HG02943 (cell line): ENCODE data around the gene MEI1.
"Not testable (repeated sequence)": the region's sequence is repeated elsewhere in the genome, so short reads cannot be mapped to it uniquely, and the experiment has no call there.

Source experiments
- ATAC-seq: cut with Tn5 transposase; IDR thresholded peaks from one replicate; pipeline ENCODE4 v1.9.1; 2021; ENCODE audit warnings: mild to moderate bottlenecking, low read depth, moderate library complexity; ENCODE audit not compliant: unreplicated experiment

The MEI1 gene

GRCh38 chr22:41835462-41835861 lies 136.2 kb downstream of the MEI1 start:
- ATAC-seq: not testable (repeated sequence)

DNA sequence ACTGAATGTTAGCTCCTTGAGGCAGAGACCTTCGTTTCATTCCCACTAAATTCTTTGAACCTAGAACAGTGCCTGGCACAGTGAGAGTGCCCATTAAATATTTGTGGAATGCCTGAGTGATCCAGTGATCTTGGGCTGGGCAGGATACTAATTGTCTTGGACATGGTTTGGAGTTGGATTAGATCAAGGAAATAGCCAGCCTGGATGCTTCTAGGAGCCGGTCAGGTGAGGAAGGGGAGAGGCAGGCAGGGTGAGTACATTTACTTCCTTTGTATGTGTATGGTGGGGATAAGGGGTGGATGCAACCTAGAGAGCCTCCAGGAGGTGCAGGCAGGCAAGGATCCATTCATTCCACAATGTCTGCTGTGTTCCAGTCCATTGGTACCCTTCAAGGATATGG lies 137.2 kb downstream of the MEI1 start:
- ATAC-seq: no peak

DNA sequence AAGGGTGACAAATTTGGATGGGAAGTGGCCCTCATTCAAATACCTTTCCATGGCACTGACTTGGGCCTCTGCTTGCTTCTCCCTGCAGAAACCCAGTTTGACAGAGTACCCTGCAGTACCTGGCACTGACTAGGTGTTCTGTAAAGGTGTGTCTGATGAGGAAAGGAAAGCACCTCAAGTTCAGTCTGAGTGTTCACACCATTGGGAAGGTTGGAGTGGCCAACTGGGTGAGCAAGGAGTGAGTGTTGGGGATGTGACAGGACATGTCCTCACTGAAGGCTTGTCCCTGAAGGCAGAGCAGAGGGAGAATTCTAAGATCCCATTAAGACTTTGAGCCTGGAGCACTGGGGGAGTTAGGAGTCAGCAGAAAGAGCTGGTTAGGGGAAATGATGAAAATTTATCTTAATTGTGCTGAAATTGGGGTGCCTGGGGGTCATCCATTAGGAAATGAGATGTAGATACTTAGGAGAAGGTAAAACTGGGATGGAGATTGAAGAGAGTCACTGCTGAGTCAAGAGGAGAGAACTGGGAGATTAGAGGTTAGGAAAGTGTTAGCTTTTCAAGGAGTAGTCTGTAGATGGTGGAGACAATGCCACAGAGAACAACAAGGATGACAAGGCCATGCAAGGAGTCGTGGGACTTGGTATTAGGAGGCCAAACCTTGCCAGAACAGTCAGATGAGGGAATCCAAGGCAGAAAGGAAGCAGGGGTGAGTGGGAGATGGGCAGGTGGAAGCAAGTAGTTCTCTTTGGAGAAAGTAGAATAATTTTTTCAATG lies 139.7 kb downstream of the MEI1 start:
- no peak for ATAC-seq

DNA sequence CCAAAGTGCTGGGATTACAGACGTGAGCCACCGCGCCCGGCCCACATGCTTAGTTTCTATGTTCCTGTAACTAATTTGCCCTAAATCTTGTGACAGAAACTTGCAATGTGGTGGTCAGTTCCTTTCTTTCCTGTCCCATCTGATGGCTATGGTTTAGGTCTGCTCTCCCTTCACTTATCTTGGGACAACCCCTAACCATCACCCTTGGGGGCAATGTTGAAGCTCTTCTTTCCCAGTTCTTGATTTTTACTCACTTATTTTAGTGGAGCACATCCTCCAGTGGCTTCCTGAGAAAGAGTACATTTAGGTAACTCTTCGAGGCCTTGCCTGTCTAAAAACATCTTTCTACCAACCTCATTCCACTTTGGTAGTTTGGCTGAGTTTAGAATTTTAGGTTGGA lies 140.9 kb downstream of the MEI1 start:
- no peak for ATAC-seq

DNA sequence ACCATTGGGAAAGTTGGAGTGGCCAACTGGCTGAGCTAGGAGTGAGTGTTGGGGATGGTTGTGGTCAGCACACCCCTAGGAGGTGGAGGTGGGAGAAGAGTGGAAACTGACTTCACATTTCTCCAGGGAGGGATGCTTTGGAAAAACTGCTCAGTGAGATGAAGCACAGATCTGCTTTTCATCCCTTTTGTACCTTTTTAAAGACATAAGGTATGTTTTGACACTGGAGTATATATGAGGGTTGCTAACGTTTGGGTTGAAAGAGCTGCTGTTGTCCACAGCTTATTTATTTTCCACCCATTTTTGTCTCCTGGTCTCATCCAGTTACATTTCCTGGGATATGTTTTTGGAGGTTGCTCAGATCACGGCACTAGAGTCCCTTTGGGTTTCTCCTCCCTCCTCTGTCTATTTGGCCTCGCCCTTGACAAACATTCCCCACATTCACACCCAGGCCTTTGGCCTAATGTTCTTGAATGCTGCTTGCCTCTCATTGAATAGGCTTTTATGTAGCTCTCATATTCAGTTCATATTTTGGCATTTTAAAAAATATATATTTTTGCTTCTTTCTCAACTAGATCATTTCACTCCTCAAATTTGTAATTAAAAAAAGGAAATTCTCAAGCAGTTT lies 141.9 kb downstream of the MEI1 start:
- no peak for ATAC-seq

DNA sequence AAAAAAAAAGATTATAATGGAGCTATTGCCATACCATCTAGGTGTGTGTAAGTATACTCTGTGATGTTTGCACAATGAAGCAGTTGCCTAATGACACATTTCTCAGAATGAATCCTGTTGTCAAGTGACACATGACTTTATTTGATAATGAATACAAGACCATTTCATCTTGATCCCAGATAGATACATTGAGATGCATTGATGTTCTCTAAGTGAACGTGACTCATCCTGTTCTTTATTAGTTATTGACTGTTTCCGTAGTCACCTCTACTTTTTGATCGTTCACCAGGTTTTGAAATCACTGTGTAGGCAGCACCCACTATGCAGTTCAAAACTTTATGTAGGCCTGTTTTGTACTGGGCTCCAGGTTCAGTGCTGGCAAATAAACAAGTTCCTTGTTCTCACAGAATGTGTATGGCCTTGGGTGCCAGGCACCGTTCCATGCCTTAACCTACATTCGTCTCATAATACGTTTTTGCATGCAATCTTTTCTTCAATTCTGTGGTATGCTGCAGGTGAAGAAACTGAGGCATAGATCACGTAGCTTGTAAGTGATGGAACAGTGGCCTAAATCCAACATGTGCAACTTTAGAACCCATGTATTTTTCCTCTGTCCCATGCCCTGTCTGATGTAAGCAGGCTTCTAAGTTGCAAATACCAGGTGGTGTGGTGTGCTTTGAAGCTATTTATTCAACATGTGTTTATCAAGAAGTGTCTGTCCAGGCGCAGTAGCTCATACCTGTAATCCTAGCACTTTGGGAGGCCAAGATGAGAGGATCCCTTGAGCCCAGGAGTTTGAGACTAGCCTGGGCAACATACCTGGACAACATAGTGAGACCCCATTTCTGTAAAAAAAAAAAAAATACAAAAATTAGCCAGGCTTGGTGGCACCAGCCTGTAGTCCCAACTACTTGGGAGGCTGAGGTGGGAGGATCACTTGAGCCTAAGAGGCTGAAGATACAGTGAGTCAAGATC lies 144.0 kb downstream of the MEI1 start:
- ATAC-seq: no peak

- no peak for ATAC-seq
These were observed 144.7 kb downstream of the MEI1 start for GRCh38 chr22:41844036-41844435.

DNA sequence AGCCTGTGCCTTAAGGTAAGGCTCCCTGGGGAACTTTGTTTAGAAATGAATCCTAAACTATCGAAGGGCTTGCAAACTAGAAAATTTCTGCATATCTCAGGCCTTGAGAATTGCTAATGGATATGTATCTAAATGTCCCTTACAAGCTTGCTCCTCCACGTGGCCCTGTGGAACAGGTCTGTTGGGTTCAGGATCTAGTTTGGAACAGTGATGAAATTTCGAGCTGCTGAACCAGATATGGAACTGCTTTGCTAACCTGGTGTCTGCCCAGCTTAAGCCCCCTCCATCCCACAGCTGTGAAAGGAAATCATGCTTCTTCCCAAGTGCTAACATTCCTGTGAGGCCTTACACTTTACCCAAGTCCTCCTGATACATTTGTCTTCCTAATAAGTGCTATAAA lies 145.2 kb downstream of the MEI1 start:
- no peak for ATAC-seq

DNA sequence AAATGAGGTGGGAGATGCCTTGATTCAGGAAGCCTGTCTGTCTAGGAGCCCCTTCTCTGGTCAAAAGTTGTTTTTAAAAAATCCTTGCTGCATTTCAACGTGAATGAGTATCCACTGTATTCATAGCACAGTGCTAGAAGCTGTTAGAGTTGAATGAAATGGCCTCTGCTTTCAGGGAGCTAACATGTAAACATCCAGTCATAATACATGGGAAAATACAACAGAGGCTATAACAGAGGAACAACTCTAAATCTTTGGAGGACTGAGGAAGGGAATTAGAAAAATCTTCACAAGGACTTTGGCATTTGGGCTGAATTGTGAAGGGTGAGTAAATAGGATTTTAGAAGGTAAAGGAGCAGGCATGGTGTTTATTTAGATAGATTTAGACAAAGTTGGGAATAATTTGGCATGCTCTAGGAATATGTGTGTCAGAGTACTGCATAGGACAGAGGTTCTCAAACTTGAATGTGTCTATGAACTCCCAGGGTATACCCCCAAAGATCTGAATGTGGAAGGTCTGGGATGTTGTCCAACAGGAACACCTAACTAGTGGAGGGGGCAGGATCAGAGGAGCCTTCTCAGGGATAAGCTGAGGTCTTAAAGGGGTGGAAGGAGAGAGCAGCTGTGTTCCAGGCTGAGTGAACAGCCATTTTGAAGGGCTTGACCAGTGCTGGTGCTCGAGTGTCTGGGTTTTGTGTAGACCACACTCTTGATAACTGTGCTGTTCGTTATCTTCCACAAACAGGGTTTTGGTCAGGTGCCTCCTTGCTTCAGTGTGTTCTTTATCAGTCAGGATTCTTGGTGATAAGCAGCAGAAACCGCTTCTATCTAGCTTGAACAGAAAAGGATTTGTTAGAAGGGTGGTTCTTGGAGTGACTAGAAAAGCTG lies 146.3 kb downstream of the MEI1 start:
- ATAC-seq: no peak

DNA sequence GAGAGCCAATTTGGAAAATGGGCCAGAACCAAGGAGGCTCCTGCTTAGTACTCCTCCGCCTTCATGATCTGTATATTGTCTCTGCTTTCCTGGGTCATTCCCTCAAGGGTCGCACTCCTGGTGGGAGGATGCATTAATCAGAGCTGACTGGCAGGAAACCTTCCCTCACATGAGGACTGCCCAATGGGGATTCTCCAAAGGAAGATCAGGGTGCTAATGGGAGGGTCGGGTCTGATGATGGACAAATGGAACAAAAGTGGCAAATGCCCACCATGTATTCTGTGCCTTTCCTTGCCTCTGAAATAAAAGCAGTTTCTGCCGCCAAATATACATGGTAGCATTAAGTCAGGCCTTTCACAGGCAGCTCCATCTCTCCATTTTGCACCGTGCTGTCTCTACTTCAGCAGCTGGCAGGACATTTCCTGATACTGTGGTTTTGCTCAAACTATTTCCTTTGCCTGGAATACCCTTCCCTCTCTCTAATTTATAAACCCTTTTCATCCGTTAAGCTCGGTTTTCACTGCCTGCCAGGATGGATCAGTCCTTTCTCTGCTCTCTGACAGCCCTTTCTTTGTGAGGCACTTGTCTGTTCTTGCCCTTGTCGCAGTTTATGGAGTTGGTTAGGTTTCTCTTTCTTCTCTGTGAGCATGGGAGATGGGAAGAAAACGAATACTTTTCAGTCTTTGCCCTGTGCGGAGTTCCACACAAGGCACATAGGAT lies 147.1 kb downstream of the MEI1 start:
- ATAC-seq: no peak

DNA sequence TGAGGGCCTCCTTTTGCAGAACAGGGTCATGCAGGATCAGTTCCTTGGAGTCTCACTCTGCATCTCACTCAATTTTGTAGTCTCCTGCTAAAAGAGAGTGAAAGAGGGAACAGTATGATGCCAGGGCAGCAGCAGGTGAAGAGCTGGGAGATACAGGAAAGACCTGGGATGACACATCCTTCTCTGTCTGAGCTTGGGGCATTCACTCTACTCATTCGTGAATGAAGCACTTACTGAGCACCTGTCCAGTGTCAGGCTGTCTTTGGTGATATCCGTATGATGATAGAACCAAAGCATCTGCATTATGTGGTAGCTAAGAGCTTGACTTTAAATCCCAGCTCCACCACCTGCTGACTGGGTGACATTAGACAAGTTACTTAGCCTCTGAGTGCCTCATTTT lies 148.0 kb downstream of the MEI1 start:
- ATAC-seq: no peak

GRCh38 chr22:41848468-41848867 lies 149.2 kb downstream of the MEI1 start:
- ATAC-seq: no peak
